Stimulated activated CD8-positive, alpha-beta memory T cell treated with anti-CD3 and anti-CD28 coated beads, Interleukin-4, amount 100 ng/mL, for 4 hours (primary cell): ENCODE data around the gene CTBP1.

ENCODE experiments used
- DNase-seq, 2 donors: peaks; one replicate each; pipeline ENCODE4 v3.0.0-alpha.2; 2020; ENCODE audit warnings: low read depth in 2 of 2, low spot score in 1 of 2

The CTBP1 gene

DNA sequence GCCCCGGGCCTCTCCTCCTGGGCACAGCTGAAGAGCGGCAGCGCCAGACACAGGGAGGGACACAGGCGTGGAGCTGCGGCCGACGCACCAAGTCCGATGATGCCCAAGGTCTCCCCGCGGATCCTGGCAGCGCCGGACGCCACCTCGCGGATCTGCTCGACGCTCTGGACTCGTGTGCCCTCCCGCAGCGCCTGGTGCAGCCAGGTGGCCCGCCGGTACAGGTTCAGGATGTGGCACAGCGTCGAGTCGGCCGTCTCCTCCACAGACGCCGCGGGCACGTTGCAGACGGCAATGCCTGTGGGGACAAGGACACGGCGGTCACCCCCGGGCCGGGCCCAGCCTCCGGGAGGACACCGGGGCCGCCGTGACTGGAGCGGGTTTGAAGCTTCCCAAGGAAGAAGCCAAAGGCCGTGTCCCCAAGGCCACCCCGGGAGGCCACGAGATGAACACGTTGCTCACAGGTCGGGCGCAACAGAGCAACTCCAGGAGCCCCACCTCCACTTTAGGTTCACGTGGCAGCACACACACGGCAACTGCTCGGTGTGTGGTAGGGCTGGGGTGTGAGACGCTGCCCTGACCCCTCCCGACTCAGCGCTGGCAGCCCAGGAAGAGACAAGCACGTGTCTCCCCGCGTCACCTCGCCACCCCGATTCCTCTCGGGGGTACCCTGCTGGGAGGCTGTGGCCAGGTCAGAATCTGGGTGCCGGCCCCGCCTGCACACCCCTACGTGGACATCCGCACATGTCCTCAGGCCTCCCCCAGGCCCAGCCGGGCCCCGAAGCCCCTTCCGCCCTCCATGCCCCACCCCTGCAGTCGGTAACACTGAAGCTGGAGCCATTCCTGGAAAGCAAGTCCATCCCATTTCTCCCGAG is 23.4 kb downstream of the CTBP1 start:
- DNase-seq, result no peak

DNA sequence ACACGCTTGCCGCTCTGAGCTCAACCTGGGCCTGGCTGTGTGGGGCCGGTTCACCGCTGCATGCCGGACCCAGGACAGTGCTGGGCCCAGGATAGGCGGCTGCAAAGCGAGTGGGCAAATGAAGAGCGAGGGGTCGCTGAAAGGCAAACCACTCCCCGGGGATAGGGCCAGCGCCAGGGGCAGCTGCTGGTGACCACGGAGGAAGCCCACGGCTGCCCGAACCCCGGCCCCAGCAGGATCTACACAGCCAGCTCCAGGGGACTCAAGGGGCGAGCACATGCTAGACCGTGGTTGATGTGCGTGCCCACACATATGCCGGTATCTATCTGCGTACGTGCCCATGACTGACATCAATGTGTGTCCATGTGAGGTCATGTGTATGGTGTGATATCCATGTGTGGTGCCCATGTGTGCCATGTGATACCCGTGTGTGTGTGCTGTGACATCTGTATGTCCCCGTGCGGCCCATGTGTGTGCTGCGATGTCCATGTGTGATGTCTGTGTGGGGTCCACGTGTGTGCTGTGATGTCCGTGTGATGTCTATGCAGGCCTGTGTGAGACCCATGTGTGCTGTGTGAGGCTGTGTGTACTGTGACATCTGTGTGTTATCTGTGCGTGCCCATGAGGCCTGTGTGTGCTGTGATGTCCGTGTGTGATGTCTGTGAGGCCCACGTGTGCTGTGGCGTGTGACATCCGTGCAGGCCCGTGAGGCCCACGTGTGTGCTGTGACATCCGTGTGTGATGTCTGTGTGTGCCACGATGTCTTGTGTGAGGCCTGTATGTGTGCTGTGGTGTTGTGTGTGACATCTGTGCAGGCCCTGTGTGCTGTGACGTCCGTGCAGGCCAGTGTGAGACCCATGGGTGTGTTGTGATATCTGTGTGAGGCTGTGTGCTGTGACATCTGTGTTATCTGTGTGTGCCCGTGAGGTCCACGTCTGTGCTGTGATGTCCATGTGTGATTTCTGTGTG is 24.8 kb downstream of the CTBP1 start:
- DNase-seq, result no peak

DNA sequence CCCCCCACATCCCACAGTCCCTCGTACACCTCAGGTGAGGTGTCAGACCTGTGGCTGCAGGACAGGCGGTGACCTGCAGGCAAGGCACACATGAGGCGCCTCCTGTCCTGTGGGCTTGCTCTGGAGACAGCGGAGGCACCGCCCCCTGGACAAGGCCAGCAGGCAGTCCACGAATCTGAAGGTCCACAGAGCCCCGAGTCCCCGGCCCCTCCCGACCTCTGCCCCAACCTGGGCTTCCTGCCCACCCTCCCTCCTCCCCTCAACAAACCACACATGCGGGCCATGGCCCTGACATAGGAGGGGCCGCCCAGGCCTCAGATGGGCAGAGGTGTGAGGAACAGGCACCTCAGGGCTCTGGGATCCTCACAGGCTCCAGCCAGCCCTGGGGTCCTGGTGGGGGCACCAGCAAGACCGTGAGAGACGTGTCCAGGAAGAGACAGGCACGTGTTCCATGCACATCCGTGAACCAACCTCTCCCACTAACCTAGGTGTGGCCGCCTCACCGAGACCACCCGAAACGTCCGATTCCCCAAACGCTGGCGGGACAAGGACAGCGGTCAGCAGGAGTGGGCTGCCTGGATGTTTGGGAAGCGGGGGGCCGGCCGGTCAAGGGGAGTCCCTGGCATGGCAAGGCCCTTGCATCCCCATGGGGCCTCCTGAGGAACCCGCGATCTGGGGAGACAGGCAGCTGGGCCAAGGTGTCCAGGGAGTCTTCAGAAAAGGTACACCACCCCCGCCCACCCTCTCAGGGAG is 25.8 kb downstream of the CTBP1 start:
- no peak for DNase-seq

DNA sequence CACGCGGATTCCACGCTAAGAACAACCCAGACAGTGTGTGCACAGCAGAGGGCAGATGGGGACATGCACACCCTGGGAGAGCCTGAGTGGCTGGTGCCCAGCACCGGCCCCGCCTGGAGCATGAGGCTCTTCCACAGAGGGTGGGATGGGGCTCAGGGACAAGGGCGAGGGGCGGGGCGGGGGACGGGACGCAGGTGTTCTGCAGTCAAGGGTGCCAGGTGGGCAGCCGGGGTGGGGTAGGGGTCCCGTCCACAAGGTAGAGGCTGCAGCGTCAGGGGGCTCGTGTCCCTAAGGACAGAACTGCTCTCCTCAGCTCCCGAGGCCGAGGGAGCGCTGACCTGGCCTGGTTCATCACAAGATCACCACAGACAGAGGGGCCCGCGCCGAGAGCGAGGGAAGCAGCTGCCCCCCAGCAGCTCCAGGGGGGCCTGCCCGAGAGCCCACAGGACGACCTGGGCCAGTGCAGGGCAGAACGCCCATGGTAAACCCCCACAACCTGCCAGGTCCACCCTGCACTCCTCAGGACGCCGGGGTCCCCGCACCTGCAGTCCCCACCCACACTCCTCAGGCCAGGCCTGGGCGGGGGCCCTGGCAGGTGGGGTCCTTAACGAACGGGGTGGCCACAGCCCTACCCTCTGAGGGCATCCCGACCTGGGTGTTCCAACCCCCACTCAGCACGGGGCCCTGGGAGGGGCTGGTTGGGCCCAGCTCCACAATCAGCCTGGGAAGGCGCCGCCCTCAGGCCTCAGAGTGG is 26.7 kb downstream of the CTBP1 start:
- DNase-seq, result no peak

DNA sequence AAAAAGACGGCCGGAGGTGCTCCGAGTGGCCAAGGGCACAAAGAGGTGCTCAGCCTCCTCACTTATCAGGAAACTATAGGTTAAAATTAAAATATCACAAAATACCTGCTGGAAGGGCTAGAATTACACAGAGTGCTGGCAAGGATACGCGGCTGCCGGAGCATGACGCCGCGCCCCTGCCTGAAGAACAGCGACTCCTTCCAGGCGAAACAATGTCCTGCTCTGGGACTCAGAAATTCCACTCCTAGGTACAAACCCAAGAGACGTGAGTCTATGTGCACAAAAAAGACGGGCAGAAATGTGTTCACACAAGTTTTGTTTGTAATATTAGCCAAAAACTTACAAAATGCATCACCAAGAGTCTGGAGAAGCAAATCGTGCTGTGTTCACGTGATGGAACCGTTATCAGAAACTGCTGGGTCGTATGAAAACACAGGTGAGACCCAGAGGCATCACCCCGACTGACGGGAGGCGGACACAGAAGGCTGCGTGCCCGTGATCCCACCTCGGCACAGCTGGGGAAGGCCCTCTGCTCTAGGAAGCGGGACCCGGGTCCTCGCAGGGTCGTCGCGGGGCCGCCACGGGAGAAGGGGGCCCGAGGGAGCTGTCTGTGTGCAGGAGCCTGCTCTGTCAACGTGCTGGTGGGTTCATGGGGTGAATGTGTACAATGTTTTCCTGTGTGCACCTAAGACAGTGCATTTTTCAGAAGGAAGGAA is 27.6 kb downstream of the CTBP1 start:
- no peak for DNase-seq

DNA sequence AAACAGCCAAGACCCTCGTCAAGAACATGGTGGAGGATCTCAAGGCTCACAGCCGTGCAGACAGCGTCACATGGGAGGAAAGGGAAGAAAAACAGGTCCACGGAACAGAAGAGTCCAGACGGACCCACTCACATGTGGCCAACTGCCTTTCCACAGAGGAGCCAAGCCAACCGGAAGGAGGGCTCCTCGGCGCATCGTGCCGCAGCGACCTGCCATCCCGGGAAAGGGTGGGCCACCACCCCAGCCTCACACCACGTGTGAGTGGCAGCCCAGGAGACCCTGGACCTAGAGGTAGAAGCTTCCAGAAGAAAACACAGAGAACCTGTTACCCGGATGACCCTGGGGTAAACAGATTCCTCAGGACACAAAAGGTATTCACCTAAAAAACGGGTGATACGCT is 28.4 kb downstream of the CTBP1 start:
- no peak for DNase-seq

DNA sequence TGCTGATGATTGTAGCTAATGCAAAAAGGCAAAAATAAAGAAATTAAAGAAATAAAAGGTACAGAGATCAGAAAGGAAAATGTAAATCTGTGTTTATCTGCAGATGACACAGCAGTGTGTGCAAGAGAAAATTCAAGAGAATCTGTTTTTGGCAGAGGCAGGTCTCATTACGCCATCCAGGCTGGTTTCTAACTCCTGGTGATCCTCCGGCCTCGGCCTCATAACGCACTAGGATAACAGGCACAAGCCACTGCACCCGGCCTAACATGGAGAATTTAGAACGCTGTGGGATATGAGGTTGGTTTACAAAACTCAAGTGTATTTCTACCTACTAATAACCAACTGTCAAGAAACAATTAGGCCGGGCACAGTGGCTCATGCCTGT is 29.4 kb downstream of the CTBP1 start:
- DNase-seq, result no peak

DNA sequence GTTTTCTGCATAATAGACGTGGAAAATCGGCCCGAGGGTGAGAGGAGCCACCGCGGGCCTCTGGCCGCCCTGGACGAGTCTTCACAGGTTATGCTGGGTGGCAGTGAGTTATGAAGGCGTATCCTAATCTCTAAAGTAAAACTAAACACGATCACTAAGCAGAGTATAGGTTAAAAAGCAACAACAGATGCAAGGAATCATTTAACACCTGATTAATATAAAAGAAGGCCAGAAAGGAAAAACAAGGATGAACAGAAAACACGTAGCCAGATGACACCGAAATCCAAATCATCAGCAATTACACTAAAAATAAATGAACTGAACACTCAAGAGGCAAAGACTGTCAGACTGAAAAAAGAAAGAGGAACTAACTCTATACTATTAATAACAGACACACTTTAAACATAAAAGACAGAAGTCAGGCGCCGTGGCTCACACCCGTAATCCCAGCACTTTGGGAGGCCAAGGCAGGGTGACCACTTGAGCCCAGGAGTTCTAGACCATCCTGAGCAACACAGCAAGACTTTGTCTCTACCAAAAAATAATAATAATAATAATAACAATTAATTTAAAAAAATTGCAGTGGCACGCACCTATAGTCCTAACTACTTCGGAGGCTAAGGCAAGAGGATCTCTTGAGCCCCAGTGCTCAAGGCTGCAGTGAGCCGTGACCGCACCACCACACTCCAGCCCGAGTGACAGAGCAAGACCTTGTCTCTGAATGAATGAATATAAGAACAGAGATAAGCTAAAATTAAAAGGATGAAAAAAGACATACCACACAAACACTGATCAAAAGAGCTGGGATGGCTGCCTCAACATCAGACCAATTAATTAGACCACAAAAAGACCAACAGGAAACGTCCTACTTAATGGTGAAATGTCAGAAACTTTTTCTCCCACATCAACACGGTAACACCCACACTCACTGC is 30.0 kb downstream of the CTBP1 start:
- no peak for DNase-seq

DNA sequence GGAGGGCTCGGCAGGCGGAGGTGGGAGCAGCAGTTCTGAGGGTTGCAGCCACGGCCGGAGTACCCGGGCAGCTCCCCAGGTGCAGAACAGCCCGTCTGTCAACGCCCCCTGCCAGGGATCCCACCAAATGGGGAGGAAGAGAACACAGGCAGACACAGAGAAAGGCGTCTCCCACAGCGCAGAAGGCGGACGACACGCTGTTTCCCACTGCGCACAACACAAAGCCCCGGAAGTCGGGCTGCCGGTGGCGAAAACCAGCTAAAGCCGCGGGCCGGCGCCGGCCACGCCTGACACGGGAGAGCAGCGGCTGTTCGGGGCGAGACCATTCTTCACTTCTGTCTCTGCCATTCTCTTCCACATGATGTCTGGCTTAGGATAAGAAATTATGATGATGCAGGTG is 31.6 kb downstream of the CTBP1 start:
- DNase-seq, result no peak

DNA sequence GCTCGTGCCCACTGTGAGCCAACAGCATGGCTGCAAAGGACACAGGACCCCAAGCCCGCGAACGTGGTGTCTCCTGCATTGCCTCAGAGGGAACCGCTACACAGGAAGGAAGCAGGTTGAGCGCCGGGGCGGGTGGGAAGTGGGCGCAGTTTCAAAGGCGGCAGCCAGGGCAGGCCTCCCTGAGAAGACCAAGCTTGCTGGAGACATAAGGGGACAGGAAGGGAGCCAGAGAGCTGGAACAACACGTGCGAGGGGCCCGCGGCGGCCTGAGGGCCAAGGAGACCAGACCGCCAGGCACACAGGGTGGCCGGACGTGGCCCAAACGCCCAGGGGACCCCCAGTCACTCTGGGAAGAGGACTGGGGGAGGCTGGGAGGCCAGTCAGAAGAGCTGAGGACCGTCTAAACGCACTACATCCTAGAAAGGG is 32.0 kb downstream of the CTBP1 start:
- peak; percentile 25 to 35 for DNase-seq

DNA sequence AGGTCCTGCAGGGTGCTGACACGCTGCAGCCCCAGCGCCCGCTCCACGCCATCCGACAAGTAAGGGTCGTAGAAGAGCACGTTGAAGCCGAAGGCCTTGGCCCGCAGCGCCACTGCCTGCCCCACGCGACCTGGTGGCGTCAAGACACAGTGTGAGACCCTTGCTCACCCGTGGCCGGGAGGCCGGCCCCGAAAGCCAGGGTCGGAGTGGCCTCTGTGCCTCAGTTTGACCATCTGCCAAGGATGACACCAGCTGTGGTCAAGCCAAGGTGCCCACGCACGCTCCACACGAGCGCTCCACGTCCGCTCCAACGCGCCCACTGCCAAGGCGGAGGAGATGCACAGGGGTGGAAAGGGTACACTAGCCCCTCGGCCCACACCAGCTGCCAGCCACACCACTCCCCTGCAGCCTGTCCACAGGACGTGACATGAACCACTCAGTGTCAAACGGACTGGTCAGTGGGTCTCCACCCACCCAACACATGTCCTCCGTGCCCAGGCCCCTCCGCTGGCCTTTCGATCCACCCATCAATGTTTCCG is 32.8 kb downstream of the CTBP1 start:
- DNase-seq, result no peak

DNA sequence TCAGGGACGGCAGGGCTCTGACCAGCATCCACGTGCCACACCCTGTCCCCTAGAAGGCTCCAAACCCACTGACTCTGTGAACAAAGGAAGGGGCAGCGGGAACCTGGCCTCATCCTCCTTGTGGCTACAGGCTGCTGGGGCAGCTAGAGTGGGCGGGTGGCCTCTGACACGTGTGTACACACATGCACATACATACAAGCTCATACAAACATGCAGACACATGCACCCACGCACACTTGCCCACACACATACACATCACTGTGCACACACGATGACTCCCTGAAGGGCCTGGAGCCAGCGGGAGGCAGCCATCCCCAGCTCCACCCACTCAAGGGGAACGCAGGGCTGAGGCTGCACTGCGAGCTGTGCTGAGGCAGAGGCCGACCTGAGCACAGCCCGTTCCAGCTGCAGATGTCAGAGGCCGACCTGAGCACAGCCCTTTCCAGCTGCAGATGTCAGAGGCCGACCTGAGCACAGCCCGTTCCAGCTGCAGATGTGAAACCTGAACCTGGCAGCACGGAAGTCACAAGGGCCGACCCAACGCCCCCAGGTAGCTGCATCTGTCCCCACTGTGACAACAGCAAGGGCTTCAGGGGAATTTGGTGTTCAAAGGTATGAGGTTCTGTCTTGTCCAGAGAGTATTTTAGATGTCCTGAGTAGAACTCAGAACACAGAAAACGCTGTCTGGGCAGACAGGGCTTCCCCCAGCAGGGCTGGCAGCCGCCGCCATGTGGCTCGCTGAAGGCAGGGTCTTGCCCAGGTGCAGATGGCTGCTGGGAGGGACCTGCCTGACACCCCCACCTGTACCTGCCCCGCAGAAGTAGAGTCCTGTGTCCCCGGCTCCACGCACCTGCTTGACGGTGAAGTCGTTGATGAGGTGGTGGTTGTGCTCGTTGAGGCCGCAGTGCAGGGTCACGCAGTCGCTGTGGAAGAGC is 33.5 kb downstream of the CTBP1 start:
- no peak for DNase-seq

DNA sequence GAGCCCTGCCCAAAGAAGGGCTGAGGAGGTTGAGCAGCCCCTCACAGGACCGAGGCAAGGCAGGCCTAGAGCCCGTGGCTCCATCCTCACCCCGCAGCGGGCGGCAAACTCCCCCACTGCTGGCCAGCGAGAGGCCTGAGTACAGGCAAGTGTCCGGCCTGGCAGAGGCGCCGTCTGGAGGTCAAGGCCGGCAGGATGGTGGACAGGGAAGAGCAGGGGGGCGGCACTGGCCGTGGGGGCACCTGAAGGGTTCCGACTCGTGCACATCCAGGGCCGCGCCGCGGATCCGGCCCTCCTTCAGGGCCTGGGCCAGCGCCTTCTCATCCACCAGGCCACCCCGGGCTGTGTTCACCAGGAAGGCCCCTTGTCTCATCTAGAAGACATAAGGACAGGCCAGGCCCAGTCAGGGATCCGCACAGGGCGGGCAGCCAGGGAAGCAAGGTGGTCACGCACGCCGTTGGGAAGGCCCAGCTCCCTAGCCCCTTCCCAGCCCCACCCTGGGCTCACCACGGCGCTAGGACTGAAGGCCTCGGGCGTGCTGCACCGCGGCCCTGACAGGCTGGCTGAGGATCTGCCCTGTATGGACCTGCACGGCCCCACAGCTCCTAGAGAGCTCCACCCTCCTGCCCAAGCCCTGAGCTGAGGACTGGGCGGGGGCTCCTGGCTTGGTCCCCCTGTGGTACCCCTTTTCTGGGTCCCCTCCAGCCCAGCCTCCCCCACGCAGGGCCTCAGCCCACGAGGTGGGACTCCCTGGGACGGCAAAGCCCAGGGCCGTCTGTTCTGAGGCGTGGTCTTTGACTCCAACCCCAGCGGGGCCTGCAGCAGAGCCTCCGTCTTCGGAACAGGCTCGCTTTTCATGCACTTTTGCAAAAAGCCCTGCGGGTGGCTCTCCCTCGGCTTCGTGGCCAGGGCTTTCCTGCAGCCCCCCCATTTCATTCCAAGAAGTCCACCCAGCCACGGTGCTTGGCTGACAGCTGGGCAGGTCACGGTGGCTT is 34.5 kb downstream of the CTBP1 start:
- no peak for DNase-seq

DNA sequence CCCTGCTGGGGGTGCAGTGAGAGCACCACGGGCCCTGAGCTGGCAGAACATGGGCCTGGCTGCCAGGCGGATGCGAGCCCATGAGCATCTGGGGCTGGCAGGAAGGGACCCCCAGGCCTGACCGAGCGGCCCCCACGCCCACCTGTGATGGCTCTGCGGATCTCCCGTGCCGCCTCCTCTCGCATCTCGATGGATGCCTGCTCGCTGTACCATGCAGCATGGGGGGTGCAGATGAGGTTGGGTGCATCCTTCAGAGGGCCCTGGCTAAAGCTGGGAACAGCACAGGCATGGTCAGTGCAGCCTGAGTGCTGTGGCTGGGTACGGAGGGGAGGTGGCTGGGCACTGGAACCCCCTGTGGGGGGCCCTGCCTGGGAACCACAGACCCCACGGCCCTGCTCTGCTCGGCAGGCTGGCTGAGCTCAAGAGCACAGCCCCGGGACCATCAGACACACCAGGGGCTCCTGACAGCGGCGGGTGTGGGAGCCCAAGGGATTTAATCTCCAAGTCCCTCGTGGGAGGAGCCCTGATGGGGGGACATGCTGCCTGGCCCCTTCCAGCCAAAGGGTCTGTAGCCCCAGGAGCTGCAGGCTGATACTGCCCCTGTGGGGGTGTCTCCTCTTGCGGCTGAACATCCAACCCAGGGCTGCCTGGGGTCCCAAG is 35.5 kb downstream of the CTBP1 start:
- DNase-seq, result no peak

DNA sequence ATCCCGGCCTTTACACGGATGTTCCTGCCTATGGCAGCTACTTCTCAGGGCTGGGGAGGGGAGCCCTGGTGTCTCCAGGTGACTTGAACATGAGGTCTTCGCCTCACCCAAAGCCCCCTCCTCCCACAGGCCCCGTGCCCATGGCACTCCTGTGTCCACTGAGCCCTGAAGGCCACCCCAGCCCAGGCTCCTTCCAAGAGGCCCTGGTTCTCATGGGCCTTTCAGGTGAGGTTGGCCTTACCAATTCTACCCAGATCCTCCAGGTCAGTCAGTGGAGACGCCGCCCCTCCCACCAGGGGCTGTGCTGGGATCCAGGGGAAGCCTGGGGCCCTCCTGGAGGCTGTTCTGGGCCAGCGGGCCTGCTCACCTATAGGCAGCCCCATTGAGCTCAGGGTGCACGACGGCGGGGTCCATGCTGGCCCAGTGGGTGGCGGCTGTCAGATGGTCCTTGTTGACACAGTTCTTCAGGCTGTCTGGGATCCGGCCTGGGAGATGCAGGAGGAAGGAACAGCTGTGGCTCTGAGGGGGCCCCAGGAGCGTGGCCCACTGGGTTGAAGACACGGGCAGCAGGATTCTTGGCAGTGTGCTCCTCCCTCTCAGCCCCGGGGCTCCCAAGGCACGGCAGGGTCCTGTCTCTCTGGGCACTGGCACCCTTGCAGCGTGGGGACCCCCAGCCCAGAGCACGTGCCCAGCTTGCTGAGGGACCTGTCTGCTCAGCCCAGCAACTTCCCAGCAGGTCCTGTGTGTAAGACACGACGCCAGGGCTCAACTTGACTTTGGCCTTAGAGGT is 36.2 kb downstream of the CTBP1 start:
- DNase-seq, result no peak
